ENCODE results near the gene MIOS.
A peak's percentile ranks its signal among the peaks of the same experiment; 100 is the strongest.

The MIOS gene

DNA sequence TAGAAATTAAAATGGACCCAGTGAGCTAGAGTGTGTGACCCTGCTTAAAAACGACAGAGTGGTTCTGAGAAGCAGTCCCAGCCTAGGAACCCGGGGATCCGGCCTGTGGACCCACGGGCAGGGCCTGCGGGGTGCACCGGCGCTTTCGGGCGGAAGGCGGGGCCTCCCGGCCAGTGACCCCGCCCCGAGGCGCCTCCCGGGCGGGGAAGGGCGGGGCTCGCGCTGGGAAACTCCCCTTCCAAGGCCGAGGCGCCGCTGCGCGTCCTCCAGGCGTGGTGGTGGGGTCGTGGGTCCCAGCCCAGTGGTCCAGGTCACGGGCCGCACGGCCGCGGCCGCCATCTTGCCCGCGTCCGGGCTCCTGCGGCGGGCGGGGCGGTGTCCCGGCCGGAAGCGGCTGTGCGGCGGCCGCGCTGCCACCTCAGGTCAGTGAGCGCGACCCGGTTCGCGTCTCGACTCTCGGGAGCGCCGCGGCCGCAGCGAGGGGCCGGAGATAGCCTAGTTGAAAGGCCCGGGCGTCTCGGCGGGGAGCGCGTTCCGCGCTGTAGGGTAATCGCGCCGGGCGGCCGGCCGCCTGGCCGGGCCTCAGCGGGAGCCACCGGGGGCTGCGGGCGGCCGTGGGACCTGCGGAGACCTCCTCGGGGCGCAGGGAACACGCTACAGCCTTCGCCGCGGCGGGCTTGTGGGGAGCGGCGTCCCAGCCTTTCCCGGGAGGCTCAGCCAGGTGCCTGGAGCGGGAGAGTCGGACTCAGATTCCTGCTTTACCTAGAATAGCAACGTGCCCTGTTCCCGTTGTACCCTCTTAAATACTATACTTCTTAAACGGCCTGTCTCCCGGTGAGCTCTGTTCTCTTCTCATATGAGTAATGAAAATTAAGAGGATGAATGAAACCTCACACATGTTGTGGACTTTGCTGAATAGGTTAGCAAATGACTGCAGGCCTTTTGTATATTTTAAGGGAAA is at the start of gene MIOS:
Gene MIOS (plus strand): TSS at position 234 of the 961 bp plus-strand sequence. CDS start 5,592 bp downstream, outside the sequence.
- DNase-seq, result peak; percentile 86

- DNase-seq, result no peak
Measured at GRCh38 chr7:7517754-7518153, 48.9 kb upstream of the MIOS start.

DNA sequence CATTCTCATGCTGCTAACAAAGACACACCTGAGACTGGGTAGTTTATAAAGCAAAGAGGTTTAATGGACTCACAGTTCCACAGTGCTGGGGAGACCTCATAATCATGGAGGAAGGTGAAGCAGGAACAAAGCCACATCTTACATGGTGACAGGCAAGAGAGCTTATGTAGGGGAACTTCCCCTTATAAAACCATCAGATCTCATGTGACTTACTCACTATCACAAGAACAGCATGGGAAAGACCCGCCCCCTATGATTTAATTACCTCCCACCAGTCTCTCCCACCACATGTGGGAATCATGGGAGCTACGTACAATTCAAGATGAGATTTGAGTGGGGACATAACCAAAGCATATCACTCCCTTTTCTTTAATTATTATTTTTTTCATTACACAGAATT is 47.6 kb upstream of the MIOS start:
- DNase-seq, result no peak

GRCh38 chr7:7519528-7519927 is 47.2 kb upstream of the MIOS start:
- no peak for DNase-seq

DNA sequence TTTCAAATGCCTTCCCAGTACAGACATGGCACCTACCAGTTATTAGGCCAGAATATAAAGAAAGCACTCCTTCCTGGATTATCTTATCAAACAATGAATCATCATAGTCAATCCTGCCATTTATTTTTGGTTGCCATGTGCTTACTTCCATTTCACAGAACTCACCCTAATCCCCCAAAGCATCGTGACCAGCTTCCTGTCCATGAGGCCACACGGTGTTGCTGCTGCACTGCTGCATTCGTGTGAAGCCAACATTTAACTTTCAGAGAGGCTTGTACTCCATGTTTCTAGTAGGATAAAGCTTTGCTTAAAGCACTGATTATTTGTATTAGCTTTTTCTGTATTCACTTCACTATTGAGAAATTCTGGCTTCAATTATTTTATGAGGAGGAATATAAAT is 45.4 kb upstream of the MIOS start:
- no peak for DNase-seq

DNA sequence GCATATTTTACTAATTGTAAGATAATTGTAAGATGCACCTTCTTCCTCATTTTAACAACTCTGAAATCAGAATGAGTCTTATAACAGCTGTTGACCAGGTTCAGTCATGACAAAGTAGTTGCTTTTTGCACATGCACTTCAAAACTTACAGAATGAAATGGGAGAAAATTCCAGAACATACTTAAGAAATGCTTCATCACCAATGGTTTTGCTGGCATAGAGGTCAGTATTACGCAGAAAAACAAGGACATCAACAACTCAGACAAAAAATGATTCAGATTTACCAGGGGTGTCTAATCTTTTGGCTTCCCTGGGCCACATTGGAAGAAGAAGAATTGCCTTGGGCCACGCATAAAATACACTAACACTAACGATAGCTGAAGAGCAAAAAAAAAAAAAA is 44.3 kb upstream of the MIOS start:
- no peak for DNase-seq

- DNase-seq, result no peak
Measured at GRCh38 chr7:7524121-7524520, 42.6 kb upstream of the MIOS start.

GRCh38 chr7:7526006-7526405 is 40.7 kb upstream of the MIOS start:
- DNase-seq, result no peak

- DNase-seq, result no peak
Measured at GRCh38 chr7:7527047-7527446, 39.6 kb upstream of the MIOS start.

DNA sequence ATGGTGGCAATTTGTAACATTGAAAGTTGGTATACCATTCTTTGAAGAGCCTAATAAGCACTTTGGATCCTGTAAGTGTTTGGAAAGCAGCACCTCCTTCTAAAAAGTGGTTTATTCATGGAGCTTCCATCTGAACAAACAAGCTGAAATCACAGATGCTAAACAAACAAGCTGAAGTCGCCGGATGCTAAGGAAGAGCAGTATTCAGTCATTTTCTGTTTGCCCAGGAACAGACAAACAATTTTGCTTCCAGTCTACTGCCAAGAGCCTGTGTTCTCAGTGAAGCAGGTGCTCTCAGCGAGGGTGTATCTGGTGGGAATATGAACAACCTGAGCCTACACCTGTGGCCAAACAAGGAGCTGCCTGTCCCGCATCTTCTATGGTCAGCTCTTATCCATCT is 37.4 kb upstream of the MIOS start:
- DNase-seq, result no peak

DNA sequence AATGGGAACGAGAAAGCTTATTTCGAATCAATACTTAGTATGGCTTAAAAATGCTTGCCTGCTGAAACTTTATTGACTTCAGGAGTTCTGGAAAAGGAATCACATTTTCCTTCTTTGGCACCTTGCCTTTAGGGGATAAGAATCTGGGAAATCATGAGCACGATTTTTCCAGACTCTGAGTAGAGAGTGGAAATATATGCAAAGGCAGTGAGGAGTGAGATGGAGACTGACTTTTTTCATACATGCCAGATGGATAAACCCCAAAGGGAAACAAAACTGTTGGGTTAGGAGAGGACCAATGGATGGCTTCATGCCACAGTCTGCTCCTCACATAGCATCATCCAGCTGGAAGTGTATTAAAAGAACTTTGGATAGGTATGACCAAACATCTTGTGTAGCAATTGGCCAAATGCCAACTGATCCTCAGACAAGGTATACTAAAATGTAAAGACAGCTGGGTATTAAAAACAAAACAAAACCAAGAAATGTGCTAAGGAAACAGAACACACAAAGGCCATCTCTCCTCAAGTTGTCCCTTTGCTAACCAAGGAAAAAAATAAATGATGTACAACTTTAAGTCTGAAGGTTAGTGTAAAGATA is 32.8 kb upstream of the MIOS start:
- no peak for DNase-seq

DNA sequence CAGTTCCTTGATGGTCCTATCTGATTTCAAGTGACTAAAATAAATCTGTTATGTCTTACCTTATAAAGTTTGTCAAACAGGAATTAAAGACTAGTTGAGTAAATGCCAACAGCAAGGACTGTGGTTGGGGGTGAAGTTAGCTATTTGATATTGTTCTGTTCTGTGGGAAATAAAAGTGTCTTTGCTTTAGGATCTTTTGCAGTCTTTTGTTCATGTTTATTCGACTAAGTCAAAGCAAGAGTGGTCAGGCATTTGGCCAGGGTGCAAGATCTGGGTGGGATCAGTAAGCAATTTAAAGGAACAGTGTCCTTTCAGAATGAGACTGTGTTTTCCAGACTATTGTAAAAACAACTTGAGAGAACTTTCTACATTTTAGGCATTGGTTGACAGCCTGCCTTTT is 31.0 kb upstream of the MIOS start, which contains the start of gene COL28A1:
Gene COL28A1 (minus strand): TSS at position 183 of the 400 bp plus-strand sequence. CDS start 2,998 bp downstream, outside the sequence.
- DNase-seq, result no peak

DNA sequence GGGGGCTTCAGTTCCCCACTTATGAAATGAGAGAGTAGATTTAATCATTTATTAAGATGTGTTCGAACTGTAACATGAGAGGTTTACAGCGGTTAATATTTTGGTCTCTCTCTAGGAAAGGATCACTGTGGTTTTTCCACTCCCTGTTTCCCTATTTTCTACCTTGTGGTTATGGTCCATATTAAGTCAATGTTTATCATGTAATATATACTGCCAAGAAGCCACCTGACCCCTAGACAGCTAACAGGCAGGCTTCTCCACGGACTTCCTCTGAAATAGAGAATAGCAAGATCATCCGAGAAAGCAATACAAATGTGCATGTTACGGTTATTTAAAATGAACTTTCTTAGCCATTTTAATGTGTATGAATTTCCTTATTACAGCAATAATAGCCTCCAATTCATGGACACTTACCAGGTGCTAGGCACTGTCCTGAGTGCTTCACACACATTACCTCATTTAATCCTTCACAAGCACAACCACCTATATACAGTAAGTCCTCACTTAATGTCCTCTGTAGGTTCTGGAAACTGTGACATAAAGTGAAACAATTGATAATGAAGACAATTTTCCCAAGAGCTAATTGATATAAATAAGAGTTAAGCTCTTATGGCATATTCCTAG is 30.2 kb upstream of the MIOS start:
- no peak for DNase-seq

DNA sequence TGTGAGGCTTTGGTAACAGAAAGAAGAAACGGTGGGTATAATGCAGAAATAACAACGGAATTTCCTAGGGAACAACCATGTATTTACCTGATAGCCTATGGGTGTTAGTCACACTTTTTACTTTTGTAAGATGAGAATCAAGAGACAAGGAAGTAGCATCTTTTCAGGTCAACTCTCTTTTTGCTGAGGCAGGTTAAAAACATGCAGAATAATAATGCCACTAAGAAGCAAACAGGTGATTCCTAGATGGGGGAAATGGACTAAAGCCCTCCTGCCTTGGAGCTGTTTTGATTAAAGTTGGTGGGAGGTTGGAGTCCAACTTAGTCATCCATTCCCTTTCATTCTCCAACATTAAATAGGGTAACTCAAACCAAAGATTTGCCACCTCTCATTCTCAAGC is 29.0 kb upstream of the MIOS start:
- DNase-seq, result no peak

DNA sequence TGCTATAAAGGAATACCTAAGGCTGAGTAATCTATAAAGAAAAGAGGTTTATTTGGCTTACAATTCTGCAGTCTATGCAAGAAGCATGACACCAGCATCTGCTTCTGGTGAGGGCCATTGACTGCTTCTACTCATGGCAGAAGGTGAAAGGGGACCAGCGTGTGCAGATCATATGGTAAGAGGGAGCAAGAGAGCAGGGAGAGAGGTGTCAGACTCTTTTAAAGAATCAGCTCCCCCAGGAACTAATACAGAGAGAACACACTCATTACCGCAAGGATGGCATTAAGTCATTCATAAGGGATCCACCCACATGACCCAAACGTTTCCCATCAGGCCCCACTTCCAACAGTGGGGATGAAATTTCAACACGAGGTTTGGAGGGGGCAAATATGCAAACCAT is 27.5 kb upstream of the MIOS start:
- no peak for DNase-seq

- DNase-seq, result no peak
Measured at GRCh38 chr7:7539711-7540110, 27.0 kb upstream of the MIOS start.

DNA sequence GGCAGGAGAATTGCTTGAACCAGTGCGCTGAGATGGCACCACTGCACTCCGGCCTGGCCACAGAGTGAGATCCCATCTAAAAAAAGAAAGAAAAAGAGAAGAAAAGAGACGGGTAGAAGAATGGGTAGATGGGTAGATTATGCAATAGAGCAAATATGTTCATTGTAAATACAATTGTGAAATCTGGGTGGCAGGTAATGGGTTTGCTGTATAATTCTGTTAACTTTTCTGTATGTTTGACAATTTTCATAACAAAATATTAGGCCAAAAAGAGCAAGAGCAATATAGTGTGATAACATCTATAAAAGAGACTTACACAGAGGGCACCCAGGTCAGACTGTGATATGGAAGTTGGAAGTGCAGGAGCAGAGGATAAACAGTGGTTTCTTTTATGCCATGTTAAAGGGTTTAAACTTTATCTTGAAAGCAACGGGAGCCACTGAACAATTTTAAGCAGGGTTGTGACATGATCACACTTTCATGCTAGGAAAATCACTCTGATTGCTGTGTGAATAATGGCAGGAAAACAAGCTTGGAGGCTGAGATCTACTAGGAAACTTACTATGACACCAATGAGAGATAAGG is 24.3 kb upstream of the MIOS start:
- DNase-seq, result no peak

- no peak for DNase-seq
Measured at GRCh38 chr7:7548407-7548806, 18.3 kb upstream of the MIOS start.

DNA sequence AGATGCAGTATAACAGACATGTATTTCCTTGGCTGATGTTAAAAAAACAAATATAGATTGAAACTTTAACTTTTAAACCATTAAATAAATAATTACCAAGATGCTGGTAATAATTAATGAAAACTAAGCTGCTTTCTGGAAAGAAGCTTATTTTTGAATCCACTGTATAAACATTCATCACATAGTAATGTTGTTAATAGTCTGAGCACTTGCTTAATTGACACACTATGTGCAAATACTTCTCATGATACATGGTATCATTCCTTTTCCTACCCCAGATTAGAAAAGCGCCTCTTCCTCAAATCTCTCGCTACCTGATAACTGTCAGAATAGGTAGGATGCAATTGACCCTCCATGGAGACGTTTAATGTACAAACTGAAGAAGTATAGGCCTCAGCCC is 16.0 kb upstream of the MIOS start:
- DNase-seq, result no peak

- DNase-seq, result no peak
Measured at GRCh38 chr7:7552199-7552598, 14.5 kb upstream of the MIOS start.

GRCh38 chr7:7553386-7553785 is 13.3 kb upstream of the MIOS start:
- no peak for DNase-seq

- DNase-seq, result no peak
Measured at GRCh38 chr7:7554021-7554432, 12.7 kb upstream of the MIOS start.
